Renal cortical epithelial cell (primary cell): ENCODE measurements around the gene TMEM109. TPM values are rescaled to one million over a fixed set of nuclear protein-coding genes. Genes with fewer than 3 reads are reported as not detected.
A peak's percentile ranks its signal among the peaks of the same experiment; 100 is the strongest.

ENCODE experiments used
- DNase-seq: peaks from one replicate; pipeline ENCODE4 v3.0.0-alpha.2; 2011; ENCODE audit warnings: low read depth
- total RNA-seq: library from RNA; depleted of rRNA; stranded (reverse); fragments of >200 nt; gene quantifications from 2 replicates; pipeline ENCODE4 v1.2.3, GENCODE V29; 2014

TMEM109 gene
- total RNA-seq, 1 donor from 2014 or later = 37.7 TPM

- peak; percentile 78 for DNase-seq
These were observed 11.9 kb downstream of the TMEM109 start for GRCh38 chr11:60925868-60926267.

GRCh38 chr11:60926500-60926899, 12.5 kb downstream of the TMEM109 start:
- no peak for DNase-seq

GRCh38 chr11:60927061-60927592, 13.2 kb downstream of the TMEM109 start:
- DNase-seq = no peak

- no peak for DNase-seq
These were observed 13.6 kb downstream of the TMEM109 start for GRCh38 chr11:60927600-60927999.

GRCh38 chr11:60928563-60929001, 14.6 kb downstream of the TMEM109 start:
- no peak for DNase-seq

GRCh38 chr11:60929764-60930163, 15.8 kb downstream of the TMEM109 start:
- no peak for DNase-seq

GRCh38 chr11:60930394-60930793, 16.4 kb downstream of the TMEM109 start:
- DNase-seq = no peak

GRCh38 chr11:60931917-60932316, 18.0 kb downstream of the TMEM109 start:
- no peak for DNase-seq

GRCh38 chr11:60932605-60933356, 18.8 kb downstream of the TMEM109 start:
- no peak for DNase-seq

GRCh38 chr11:60933416-60934123, 19.6 kb downstream of the TMEM109 start:
- DNase-seq = no peak

GRCh38 chr11:60934124-60934789, 20.3 kb downstream of the TMEM109 start:
- DNase-seq = no peak

GRCh38 chr11:60934790-60935605, 21.0 kb downstream of the TMEM109 start:
- DNase-seq = no peak

- no peak for DNase-seq
These were observed 21.9 kb downstream of the TMEM109 start for GRCh38 chr11:60935676-60936442.

- DNase-seq = no peak
These were observed 22.6 kb downstream of the TMEM109 start for GRCh38 chr11:60936467-60937143.

GRCh38 chr11:60937144-60937527, 23.2 kb downstream of the TMEM109 start:
- no peak for DNase-seq

- no peak for DNase-seq
These were observed 23.9 kb downstream of the TMEM109 start for GRCh38 chr11:60937811-60938210.

GRCh38 chr11:60938500-60938899, 24.5 kb downstream of the TMEM109 start:
- DNase-seq = no peak

- DNase-seq = no peak
These were observed 25.3 kb downstream of the TMEM109 start for GRCh38 chr11:60939301-60939700.

- DNase-seq = no peak
These were observed 25.9 kb downstream of the TMEM109 start for GRCh38 chr11:60939855-60940254.
